CD4-positive, alpha-beta T cell treated with Interleukin-6 at 100 ng/mL for 8 hours (primary cell): ENCODE data around the gene CACHD1.

ENCODE experiments used
- DNase-seq: peaks from one replicate; pipeline ENCODE4 v3.0.0-alpha.2; 2020; ENCODE audit warnings: mixed read lengths, low spot score

CACHD1 gene

GRCh38 chr1:64473367-64473766 is 3.4 kb downstream of the CACHD1 start:
- no peak for DNase-seq

- DNase-seq: no peak
These were observed 4.2 kb downstream of the CACHD1 start for GRCh38 chr1:64474133-64474532.

DNA sequence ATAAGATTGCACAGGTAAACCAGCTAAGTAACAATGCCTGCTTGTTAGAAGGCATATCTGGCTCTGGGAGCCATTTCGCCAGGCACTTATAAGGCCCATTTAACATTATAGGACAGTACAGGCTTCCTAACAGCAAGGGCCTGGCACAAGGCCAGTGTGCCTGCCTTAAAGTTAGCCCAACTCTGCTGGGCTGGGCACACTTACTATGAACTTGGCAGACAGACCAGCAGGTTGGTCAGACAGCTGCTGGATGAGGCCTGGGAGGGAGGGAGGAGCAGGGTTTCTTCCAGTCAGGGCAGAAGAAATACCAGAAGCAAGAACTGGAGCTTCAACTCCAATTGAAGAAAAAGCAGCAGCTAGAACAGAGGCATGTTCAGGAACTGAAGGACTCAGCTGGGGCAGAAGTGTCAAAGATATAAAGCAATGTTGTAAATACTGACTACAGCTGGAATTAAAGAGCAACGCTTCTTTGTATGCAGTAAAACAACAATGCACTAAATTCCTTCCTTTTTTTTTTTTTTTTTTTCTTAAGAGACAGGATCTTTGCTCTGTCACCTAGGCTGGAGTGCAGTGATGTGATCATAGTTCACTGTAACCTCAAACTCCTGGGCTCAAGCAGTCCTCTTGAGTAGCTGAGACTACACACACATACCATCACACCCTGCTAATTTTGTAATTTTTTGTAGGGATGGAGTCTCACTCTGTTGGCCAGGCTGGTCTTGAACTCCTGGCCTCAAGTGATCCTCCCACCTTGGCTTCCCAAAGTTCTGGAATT is 4.9 kb downstream of the CACHD1 start:
- DNase-seq: no peak

- DNase-seq: no peak
These were observed 6.5 kb downstream of the CACHD1 start for GRCh38 chr1:64476251-64476952.

- no peak for DNase-seq
These were observed 8.9 kb downstream of the CACHD1 start for GRCh38 chr1:64478594-64479470.

DNA sequence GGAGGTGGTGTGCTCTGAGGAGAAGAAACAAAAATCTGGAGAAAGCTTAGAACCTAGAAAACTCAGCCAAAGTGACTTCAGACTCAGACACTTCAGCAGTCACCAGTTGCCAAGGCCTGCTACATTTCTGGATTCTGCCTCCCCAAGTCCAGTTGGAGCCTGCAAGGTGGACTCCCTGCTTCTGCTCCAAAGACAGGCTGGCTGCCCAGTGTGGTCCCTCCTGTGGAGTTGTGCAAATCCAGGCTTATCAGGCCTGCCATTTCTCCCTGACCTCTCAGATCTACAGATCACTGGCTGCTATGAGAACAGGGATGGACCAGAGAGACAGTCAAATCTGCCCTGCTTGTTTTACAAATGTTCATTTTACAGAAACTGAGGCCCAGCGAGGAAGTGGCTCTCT is 9.9 kb downstream of the CACHD1 start:
- no peak for DNase-seq

DNA sequence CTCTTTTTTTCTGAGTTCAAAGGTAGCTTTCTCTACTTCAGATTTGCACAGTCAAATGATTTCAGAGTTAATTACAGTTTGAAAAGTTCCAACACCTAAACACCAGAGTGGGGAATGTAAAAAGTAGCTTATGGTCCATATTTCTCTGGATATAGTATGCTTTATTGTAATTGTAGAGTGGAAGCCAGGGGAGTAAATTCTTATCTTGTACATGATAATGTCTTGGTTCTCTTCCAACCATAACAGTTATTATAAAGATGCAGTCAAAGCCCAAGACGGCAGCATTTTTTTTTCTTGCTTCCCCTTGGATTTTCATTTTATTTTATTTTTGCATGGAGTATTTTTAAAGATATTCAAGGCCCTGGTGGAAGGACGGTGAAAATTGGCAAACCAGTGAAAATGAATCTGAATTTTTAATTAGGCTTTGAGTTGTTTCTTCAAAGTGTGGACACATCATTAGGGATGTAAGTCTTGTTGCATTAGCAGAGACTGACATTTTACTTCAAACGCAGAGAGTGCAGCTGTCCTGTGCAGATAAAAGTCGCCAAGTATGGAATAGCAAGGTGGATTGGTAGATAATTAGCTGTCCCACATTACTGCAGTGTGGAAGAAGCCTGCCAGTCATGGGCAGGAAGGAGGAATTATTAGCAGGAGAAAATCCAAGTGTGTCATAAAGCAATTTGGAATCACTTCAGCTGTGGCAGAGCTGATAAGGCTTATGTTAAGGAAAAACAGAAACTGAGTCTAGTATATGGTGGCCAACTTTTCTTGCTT is 11.3 kb downstream of the CACHD1 start:
- DNase-seq: no peak

DNA sequence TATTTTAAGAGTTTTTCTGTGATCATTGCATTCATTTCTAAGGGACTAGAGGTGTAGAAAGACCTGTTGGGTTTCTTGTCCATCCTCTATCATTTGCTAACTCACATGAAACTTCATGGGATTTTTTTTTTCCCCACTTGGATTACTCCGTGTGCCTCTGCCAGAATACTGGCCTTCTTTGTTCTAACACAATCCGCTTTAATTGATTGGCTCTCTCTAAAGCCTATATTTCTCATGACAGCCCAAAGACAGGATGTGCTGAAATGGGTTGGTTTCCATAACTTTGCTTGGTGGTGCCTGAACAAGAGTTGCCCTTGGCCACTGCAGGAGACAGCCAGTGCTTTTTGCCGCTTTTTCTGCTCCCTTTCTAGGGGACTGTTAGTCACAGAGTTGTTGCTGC is 12.2 kb downstream of the CACHD1 start:
- no peak for DNase-seq

DNA sequence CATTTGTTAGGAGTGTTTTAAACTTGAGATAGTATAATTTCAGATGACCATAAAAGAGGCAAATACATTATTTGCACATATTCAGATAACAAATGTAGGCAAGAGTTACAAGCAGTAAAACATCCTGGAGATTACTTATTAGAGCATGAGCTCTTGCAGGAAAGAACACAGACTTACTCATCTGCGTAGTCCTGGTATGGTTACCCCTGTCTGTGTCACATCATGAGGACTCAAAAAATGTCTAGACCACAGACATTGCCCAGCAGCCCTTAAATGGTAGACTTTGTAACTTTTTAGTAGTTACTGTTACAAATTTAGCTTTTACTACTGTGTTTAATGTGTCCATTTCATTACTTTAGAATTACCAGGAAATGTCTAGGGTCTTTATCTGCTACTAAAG is 12.8 kb downstream of the CACHD1 start:
- no peak for DNase-seq

- DNase-seq: no peak
These were observed 13.9 kb downstream of the CACHD1 start for GRCh38 chr1:64483731-64484414.

- DNase-seq: no peak
These were observed 14.7 kb downstream of the CACHD1 start for GRCh38 chr1:64484651-64485050.

- no peak for DNase-seq
These were observed 16.3 kb downstream of the CACHD1 start for GRCh38 chr1:64486193-64486592.

- DNase-seq: no peak
These were observed 17.1 kb downstream of the CACHD1 start for GRCh38 chr1:64487061-64487460.

DNA sequence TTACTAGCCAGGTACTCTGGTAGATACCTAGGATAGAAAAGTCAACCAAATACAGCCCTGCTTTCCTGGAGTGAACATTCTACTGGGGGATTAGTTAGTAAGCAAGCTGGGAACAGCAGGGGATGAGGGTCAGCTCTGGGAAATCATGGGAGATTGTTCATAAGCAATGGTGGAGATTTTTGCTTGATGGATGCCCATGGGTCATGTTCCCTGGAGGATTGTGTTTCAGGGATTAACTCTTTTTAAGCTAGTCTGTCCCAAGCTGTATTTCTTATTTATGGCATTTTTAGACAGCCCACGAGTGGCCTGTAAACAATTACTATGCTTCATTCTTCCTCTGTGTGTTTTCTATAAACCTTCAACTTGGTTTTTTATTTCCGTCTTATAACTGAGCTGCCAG is 18.9 kb downstream of the CACHD1 start:
- DNase-seq: no peak

DNA sequence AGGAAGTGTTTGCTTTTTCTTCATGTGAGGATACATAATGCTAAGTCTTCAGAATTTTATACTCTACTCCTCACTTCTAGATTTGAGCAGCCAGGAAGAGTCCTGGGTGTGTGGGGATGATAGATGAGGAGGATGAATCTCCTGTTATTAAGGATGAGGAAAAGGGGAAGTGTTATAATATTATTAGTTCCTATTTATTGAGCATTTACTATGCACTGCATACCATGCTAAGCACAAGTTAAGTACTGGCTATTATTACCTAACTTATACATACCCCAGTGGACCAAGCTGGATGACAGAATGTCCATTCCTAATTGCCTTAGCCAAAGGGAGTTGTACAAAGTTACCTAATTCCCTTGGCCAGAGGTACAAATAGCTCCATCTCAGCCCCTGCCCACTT is 19.8 kb downstream of the CACHD1 start:
- no peak for DNase-seq

DNA sequence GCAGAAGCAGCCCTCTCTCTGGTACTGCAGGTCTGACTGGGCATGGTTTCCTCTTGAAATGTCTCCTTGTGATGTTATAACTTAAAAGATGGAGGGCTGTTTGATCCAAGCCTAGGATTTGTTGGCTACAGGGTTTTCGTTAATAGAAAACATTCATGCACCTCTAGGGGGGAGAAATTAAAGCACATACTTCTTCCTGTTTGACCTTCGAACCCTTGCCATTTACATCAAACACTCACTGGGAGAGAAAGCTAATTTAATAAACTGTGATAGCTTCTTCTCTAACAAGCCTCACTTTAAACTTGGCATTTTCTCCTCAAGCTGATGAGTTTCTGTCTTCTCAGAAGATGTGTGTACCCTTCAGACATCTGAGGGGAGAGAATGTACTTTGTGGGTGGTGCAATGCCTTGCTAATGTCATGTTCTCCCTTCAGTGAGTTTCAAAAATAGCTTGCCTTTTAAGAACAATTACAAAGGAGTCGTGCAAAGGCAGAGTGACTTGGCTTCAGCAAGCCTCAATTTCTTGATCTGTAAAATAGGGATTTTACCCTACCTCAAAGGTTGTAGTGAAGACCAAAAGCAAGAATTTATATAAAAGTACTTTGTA is 20.4 kb downstream of the CACHD1 start:
- DNase-seq: no peak

- no peak for DNase-seq
These were observed 22.5 kb downstream of the CACHD1 start for GRCh38 chr1:64492424-64492823.

- no peak for DNase-seq
These were observed 23.9 kb downstream of the CACHD1 start for GRCh38 chr1:64493831-64494230.

- DNase-seq: no peak
These were observed 24.7 kb downstream of the CACHD1 start for GRCh38 chr1:64494659-64495058.

DNA sequence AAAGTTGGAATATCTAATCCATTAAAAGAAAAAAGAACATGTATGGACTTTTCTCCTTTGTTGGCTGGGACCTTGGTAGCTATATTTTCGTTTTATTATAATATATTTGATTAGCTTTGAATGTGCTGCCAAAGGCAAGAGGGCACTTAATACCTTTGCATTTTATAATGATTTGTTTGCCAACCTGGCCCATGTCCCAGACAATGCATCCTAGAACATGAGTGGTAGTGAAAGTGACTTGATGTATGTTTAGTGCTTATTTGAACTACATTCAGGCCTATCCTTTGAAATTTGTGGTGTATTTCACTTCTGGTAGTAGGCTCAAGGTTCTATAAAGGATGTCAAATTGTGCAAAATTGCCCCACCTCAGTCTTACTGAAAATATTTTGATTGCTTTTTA is 25.9 kb downstream of the CACHD1 start:
- no peak for DNase-seq

GRCh38 chr1:64496606-64497005 is 26.7 kb downstream of the CACHD1 start:
- DNase-seq: no peak
